ENCODE results near the gene CLMP. TPM values are rescaled to one million over a fixed set of nuclear protein-coding genes. Genes with fewer than 3 reads are reported as not detected.

Gene CLMP
- total RNA-seq, 1 donor from 2014 or later, result 2.3 TPM

DNA sequence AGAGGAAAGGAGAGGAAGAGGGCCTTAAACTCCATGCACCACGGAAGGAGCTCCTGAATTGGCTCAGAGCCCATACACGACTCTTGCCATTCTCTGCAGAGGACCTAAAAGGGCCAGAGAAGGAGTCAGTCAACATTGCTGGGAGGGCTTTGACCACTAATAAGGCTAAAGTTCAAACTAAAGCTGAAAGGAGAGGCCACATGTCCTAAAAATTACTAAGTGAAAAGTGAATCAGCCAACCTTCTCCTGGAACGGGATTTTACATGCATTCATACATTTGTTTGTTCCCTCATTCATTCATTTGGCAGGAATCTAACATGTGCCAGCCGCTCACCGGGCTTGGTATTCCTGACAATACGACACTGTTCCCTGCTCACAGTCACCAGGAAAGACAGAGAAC lies 10.5 kb downstream of the CLMP start:
- peaks cover 40% of the 10 kb centered on the region for H3K27me3 Mint-ChIP-seq
- no peaks in the 10 kb centered on the region for H3K9me3 Mint-ChIP-seq (ENCODE audit: low read depth)
- H3K4me1 Mint-ChIP-seq (ENCODE audit: low read depth), result peaks cover 16% of the 10 kb centered on the region
- TF ChIP-seq, protein P1, sequence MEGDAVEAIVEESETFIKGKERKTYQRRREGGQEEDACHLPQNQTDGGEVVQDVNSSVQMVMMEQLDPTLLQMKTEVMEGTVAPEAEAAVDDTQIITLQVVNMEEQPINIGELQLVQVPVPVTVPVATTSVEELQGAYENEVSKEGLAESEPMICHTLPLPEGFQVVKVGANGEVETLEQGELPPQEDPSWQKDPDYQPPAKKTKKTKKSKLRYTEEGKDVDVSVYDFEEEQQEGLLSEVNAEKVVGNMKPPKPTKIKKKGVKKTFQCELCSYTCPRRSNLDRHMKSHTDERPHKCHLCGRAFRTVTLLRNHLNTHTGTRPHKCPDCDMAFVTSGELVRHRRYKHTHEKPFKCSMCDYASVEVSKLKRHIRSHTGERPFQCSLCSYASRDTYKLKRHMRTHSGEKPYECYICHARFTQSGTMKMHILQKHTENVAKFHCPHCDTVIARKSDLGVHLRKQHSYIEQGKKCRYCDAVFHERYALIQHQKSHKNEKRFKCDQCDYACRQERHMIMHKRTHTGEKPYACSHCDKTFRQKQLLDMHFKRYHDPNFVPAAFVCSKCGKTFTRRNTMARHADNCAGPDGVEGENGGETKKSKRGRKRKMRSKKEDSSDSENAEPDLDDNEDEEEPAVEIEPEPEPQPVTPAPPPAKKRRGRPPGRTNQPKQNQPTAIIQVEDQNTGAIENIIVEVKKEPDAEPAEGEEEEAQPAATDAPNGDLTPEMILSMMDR (IDR thresholded peaks at IDR 0.05; ENCODE audit: unreplicated experiment), result no peak
- H3K36me3 Mint-ChIP-seq (ENCODE audit: insufficient read depth), result no peaks in the 10 kb centered on the region
- no peak for DNase-seq (ENCODE audit: low spot score, unreplicated experiment)
- H3K27ac Mint-ChIP-seq, result no peak overlapping the region
- H3K4me3 Mint-ChIP-seq (ENCODE audit: low read depth), result no peak overlapping the region

DNA sequence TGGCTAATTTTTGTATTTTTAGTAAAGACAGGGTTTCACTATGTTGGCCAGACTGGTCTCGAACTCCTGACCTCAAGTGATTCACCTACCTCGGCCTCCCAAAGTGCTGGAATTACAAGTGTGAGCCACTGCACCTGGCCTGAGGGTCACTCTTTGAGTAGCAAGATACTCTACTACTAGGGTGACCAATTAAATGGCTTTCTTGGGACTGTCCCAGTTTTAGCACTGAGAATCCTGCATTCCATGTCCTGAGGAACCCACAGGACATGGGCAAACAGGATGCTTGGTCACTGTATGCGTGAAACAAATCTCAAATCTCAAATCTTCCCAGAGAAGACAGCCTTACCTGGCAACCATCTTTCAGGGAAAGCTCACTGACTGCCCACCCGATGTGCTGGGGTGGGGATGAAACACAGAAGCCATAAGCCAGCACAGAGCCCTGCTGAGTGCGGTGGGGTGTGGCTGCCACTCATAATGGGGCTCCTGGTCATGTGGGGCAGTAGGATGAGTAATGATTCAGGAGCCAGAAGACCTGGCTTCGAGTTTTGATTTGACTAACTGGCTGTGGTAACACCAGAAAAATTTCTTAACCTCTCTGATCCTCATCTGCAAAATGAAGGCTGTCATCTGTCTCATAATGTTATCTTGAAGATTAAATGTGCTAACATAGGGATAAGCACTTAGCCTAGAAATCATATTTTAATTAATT lies 11.5 kb downstream of the CLMP start:
- Mint-ChIP-seq H3K9me3 (ENCODE audit: low read depth) (no peaks in the 10 kb centered on the region), H3K27ac (no peak overlapping the region), H3K27me3 (peaks cover 38% of the 10 kb centered on the region), H3K4me1 (ENCODE audit: low read depth) (peaks cover 14% of the 10 kb centered on the region), H3K36me3 (ENCODE audit: insufficient read depth) (no peaks in the 10 kb centered on the region), H3K4me3 (ENCODE audit: low read depth) (no peak overlapping the region)
- no peak for DNase-seq (ENCODE audit: low spot score, unreplicated experiment)
- TF ChIP-seq, protein P1 (IDR thresholded peaks at IDR 0.05; ENCODE audit: unreplicated experiment), result no peak

DNA sequence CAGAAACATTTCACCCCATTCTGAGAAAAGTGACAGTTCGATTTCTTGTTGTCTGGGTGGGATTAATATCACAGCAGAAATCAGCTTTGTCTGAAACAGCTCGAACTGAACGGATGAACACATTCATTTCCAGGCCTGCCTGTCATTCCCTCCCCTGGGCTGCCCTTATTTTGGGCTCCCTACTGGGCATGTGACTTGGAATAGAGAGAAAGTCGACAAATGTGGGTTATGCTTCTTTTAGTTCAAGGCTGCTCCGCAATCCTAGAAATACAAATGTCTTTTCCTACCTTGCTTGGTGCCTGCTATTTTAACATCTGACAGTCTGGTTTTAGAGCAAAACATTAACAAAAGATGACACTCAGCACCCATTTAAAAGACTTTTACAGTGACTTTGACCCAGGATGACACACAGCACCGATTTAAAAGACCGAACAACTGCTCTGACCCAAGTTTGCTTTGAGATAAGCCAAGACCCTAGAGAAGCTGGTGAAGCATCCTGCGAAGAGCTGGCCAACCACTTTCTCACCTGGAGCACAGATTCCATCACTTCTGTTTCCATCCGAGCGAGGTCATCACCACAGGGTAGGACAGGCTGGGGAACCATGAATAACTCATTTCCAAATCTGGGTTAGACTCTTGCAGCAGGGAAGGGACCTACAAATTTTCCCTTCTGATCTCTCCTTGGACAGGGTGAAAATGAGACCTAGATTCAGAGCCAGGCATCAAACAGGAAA lies 13.1 kb downstream of the CLMP start:
- Mint-ChIP-seq H3K9me3 (ENCODE audit: low read depth) (no peaks in the 10 kb centered on the region), H3K36me3 (ENCODE audit: insufficient read depth) (no peaks in the 10 kb centered on the region), H3K27me3 (peaks cover 24% of the 10 kb centered on the region), H3K4me1 (ENCODE audit: low read depth) (peaks cover 8% of the 10 kb centered on the region), H3K4me3 (ENCODE audit: low read depth) (no peak overlapping the region), H3K27ac (no peak overlapping the region)
- no peak for DNase-seq (ENCODE audit: low spot score, unreplicated experiment)
- TF ChIP-seq, protein P1 (IDR thresholded peaks at IDR 0.05; ENCODE audit: unreplicated experiment), result no peak

DNA sequence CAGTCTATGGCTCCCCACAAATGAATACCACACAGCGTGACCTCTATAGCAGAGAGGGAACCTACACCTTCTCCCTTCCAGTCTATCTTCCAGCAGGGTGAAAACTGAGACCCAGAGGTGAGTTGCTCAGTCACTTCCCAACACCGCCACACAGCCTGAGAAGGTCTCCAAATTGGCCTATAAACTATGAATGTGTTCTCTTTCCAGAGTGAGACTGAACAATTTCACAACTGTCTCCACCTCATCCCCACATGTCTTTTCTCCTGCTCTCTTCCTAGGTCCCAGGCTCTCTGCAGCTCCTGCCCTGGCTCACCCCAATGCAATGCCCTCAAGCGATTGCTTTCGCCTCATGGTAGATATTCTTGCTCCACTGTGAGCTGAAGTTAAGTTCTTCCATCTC lies 14.0 kb downstream of the CLMP start:
- no peaks in the 10 kb centered on the region for H3K36me3 Mint-ChIP-seq (ENCODE audit: insufficient read depth)
- H3K4me3 Mint-ChIP-seq (ENCODE audit: low read depth), result no peak overlapping the region
- H3K9me3 Mint-ChIP-seq (ENCODE audit: low read depth), result no peaks in the 10 kb centered on the region
- peaks cover 8% of the 10 kb centered on the region for H3K4me1 Mint-ChIP-seq (ENCODE audit: low read depth)
- peaks cover 24% of the 10 kb centered on the region for H3K27me3 Mint-ChIP-seq
- TF ChIP-seq, protein P1 (IDR thresholded peaks at IDR 0.05; ENCODE audit: unreplicated experiment), result no peak
- DNase-seq (ENCODE audit: low spot score, unreplicated experiment), result no peak
- no peak overlapping the region for H3K27ac Mint-ChIP-seq

DNA sequence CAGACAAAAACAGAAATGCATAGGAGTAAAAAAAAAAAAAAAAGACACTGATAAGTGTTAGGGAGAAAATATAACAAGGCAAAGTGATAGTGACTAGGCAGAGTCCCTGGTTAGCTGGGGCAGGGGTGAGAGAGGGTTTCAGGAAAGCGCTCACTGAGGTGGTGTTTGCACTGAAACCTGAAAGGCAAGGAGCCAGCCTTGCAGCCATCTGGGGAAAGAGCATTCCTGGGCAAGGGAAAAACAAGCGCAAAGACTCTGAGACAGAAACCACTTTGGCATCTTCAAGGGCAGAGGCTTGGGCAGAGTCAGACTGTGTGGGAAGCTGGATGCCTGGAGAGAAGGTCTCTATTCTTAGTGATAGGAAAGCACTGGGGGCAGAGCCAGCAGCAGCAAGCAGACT lies 14.5 kb downstream of the CLMP start:
- H3K27ac Mint-ChIP-seq, result no peak overlapping the region
- no peak overlapping the region for H3K4me3 Mint-ChIP-seq (ENCODE audit: low read depth)
- no peaks in the 10 kb centered on the region for H3K9me3 Mint-ChIP-seq (ENCODE audit: low read depth)
- peaks cover 8% of the 10 kb centered on the region for H3K4me1 Mint-ChIP-seq (ENCODE audit: low read depth)
- H3K36me3 Mint-ChIP-seq (ENCODE audit: insufficient read depth), result no peaks in the 10 kb centered on the region
- peaks cover 24% of the 10 kb centered on the region for H3K27me3 Mint-ChIP-seq
- TF ChIP-seq, protein P1 (IDR thresholded peaks at IDR 0.05; ENCODE audit: unreplicated experiment), result no peak
- no peak for DNase-seq (ENCODE audit: low spot score, unreplicated experiment)
